GM10266 (cell line): ENCODE results near the gene SMCO2.

Experiments
- DNase-seq: peaks from one replicate; pipeline ENCODE4 v3.0.0; 2012; ENCODE audit errors: extremely low spot score
- TF ChIP-seq, protein P1 (sequence below): IDR thresholded peaks from 2 replicates; pipeline ENCODE4 v1.5.1; 2012; ENCODE audit warnings: mild to moderate bottlenecking, low read depth; ENCODE audit not compliant: control insufficient read depth, insufficient read depth; ENCODE audit errors: missing control alignments

SMCO2 gene

DNA sequence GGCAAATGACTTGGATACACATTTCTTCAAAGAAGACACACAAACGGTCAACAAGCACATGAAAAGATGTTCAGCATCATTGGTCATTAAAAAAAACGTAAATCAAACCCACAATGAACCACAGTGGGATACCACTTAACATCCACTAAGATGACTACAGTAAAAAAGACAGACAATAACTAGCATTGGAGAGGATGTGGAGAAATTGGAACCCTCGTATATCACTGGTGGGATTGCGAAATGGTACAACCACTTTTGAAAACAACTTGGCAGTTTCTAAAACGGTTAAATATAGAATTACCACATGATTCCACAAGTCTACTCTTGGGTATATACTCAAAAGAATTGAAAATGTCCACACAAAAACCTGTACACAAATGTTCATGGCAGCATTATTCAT is 52.2 kb downstream of the SMCO2 start:
- no peak for DNase-seq

DNA sequence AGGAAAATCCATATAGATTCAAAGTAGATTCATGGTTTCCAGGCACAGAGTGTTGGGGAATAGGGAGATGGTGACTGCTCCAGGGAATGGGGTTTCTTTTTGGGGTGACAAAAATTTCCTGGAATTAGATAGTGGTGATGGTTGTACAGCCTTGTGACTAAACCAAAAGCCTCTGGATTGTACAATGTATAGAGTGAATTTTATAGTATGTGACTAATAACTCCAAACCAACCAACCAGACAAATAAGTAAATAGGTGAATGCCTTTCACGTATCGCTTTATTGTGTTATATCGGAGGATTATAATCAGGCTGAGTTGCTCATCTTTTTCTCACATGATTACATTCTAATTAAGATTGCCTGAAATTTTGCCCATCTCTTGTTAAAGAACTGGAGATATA is 52.8 kb downstream of the SMCO2 start:
- TF ChIP-seq, protein P1, sequence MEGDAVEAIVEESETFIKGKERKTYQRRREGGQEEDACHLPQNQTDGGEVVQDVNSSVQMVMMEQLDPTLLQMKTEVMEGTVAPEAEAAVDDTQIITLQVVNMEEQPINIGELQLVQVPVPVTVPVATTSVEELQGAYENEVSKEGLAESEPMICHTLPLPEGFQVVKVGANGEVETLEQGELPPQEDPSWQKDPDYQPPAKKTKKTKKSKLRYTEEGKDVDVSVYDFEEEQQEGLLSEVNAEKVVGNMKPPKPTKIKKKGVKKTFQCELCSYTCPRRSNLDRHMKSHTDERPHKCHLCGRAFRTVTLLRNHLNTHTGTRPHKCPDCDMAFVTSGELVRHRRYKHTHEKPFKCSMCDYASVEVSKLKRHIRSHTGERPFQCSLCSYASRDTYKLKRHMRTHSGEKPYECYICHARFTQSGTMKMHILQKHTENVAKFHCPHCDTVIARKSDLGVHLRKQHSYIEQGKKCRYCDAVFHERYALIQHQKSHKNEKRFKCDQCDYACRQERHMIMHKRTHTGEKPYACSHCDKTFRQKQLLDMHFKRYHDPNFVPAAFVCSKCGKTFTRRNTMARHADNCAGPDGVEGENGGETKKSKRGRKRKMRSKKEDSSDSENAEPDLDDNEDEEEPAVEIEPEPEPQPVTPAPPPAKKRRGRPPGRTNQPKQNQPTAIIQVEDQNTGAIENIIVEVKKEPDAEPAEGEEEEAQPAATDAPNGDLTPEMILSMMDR: no peak
- no peak for DNase-seq

More for the DNA sequence above, 52.2 kb downstream of the SMCO2 start:
- TF ChIP-seq, protein P1: no peak

- TF ChIP-seq, protein P1: no peak
- DNase-seq: no peak
Measured at GRCh38 chr12:27500546-27500945, 54.0 kb downstream of the SMCO2 start.

DNA sequence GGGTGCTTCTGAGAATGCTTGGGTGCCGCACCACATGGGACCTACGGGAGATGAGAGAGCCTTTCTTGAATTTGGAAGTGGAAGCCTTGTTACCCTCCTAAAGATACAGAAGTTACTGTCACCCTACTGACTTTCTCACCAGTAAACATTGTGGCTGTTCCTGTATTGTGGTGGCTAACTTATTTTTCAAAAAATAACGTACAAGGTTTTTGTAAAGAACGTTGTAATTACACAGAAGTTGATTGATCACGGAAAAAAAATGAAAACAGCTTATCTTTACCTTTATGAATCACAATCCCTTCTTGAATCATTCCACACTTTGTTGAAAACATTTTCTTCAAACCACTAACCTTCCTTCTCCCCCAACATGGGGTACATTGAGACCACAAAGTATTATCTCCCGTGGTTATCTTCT is 55.5 kb downstream of the SMCO2 start:
- DNase-seq: no peak
- TF ChIP-seq, protein P1: no peak

DNA sequence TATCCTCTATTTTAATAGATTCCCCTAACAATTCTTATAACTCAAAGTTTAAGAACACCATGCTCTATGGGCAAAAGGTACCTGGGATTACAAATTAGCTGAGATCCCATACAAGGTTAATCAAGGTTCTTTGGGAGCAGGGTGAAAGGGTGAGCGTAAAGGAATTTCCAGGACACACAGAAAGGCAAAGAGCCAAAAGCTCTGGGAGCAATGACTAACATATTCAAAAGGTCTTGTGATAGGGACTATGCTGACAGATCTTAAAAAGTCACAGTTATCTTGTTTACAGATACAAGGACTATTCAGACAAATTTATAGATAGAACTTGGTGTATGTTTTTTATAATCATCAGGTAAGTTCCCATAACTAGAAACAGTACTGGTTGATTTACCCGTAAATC is 58.0 kb downstream of the SMCO2 start:
- no peak for DNase-seq
- TF ChIP-seq, protein P1: no peak

DNA sequence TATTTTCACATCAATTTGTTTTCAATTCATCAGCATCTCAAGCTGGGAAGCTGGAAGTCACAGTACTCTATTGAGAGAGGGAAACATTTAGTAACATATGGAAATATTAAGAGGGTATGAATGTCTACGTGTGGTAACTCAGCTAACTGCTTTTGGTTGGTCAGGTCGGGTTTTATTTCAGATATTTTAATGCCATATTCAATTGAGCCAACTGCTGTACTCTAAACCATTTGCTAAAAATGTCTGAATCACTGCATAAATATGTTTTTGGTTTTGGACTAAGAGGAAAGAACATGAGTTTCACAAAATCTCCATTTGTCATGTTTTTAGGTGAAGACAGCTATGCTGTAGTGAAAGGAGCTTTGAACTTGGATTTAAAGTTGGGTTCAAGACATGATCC is 58.6 kb downstream of the SMCO2 start:
- no peak for DNase-seq
- TF ChIP-seq, protein P1: no peak

- no peak for DNase-seq
- TF ChIP-seq, protein P1: no peak
Measured at GRCh38 chr12:27505761-27506160, 59.2 kb downstream of the SMCO2 start.
